Measurements from ENCODE around the gene RASA3.
"Not testable (repeated sequence)": the region's sequence is repeated elsewhere in the genome, so short reads cannot be mapped to it uniquely, and the experiment has no call there.

The RASA3 gene

GRCh38 chr13:114132419-114133121 lies at the start of gene RASA3:
TSS of gene RASA3 (minus strand) at chr13:114132623. CDS start at chr13:114132489, 134 bp downstream.
- peak in 1 of 2 donors; percentile 52 for DNase-seq

GRCh38 chr13:114179087-114179658 lies 46.8 kb upstream of the RASA3 start, which contains the start of gene CFAP97D2:
TSS of gene CFAP97D2 (plus strand) at chr13:114179257. CDS start at chr13:114179331, 74 bp downstream.
- no peak for DNase-seq

- no peak for DNase-seq
Observed at GRCh38 chr13:114177245-114178010, 45.0 kb upstream of the RASA3 start.

GRCh38 chr13:114176359-114176902 lies 44.0 kb upstream of the RASA3 start:
- not testable (repeated sequence) for DNase-seq

- no peak for DNase-seq
Observed at GRCh38 chr13:114174529-114174961, 42.1 kb upstream of the RASA3 start.

- no peak for DNase-seq
Observed at GRCh38 chr13:114173745-114174144, 41.3 kb upstream of the RASA3 start.

- no peak for DNase-seq
Observed at GRCh38 chr13:114173272-114173671, 40.8 kb upstream of the RASA3 start.

- DNase-seq = no peak
Observed at GRCh38 chr13:114167885-114168284, 35.5 kb upstream of the RASA3 start.

GRCh38 chr13:114167426-114167825 lies 35.0 kb upstream of the RASA3 start:
- no peak for DNase-seq

GRCh38 chr13:114166381-114167131 lies 34.1 kb upstream of the RASA3 start:
- no peak for DNase-seq

GRCh38 chr13:114164681-114165429 lies 32.4 kb upstream of the RASA3 start:
- no peak for DNase-seq

GRCh38 chr13:114164053-114164452 lies 31.6 kb upstream of the RASA3 start:
- DNase-seq = no peak

- DNase-seq = no peak
Observed at GRCh38 chr13:114162533-114162922, 30.1 kb upstream of the RASA3 start.

GRCh38 chr13:114161644-114162532 lies 29.5 kb upstream of the RASA3 start:
- DNase-seq = no peak

GRCh38 chr13:114161028-114161556 lies 28.7 kb upstream of the RASA3 start:
- no peak for DNase-seq

- DNase-seq = not testable (repeated sequence)
Observed at GRCh38 chr13:114158869-114159666, 26.6 kb upstream of the RASA3 start.

GRCh38 chr13:114157869-114158495 lies 25.6 kb upstream of the RASA3 start:
- no peak for DNase-seq

GRCh38 chr13:114155926-114156883 lies 23.8 kb upstream of the RASA3 start:
- DNase-seq = no peak

Measured in stimulated activated CD4-positive, alpha-beta T cell treated with anti-CD3 and anti-CD28 coated beads, Interleukin-2, amount 100 ng/mL, for 48 hours (primary cell).